OCI-LY7 (cell line): ENCODE measurements around the gene PTHLH.

Source experiments
- CTCF ChIP-seq: fragments of 200-600 bp; sonication (generic); conservative IDR thresholded peaks from 2 replicates; pipeline ENCODE4 v1.5.1; 2014; ENCODE audit warnings: mild to moderate bottlenecking, antibody characterized with exemption, low read length, moderate library complexity, mixed read lengths
- EZH2phosphoT487 ChIP-seq: fragments of 200-600 bp; sonication (generic); IDR thresholded peaks from 2 replicates; pipeline ENCODE4 v1.6.1; 2018; ENCODE audit warnings: low read depth, borderline replicate concordance, mild to moderate bottlenecking, mixed run types, antibody characterized with exemption, low read length, moderate library complexity, mixed read lengths

GRCh38 chr12:28014196-28014595 lies 41.7 kb upstream of the PTHLH start:
- TF ChIP-seq CTCF (no peak), EZH2phosphoT487 (no peak)
